SK-N-MC (cell line): Measurements from ENCODE around the gene CCDC7.
A peak's percentile ranks its signal among the peaks of the same experiment; 100 is the strongest.

Experiments
- DNase-seq: peaks from one replicate; pipeline ENCODE4 v3.0.0-alpha.2; 2011; ENCODE audit warnings: low read depth, low spot score
- H3K27ac ChIP-seq: fragments of 200-600 bp; sonication (generic); 2 replicates; pipeline ENCODE4 v1.5.1; 2016; ENCODE audit warnings: mixed run types
- H3K36me3 ChIP-seq: fragments of 200-600 bp; sonication (generic); 2 replicates; pipeline ENCODE4 v1.6.1; 2017; ENCODE audit warnings: antibody characterized with exemption, low read length, mixed read lengths; ENCODE audit not compliant: insufficient read depth
- H3K4me3 ChIP-seq: fragments of 200-600 bp; sonication (generic); 2 replicates; pipeline ENCODE4 v1.5.1; 2016
- H3K9ac ChIP-seq: fragments of 200-600 bp; sonication (generic); 2 replicates; pipeline ENCODE4 v1.8.0; 2017; ENCODE audit warnings: mixed run types, mixed read lengths; ENCODE audit not compliant: insufficient read length
- H3K9me3 ChIP-seq: fragments of 200-600 bp; sonication (generic); 2 replicates; pipeline ENCODE4 v1.6.1; 2017; ENCODE audit warnings: low read depth, mild to moderate bottlenecking, antibody characterized with exemption, low read length, moderate library complexity, mixed read lengths
- EZH2 ChIP-seq: fragments of 200-600 bp; sonication (generic); IDR thresholded peaks from one replicate; pipeline ENCODE4 v1.6.1; 2017; ENCODE audit warnings: antibody characterized with exemption
- FOXP2 ChIP-seq: optimal IDR thresholded peaks from 2 replicates; pipeline ENCODE3; 2011; ENCODE audit warnings: mild to moderate bottlenecking, moderate library complexity; ENCODE audit not compliant: insufficient read depth; ENCODE audit errors: extremely low read length, control extremely low read depth
- POLR2AphosphoS5 ChIP-seq: IDR thresholded peaks from 2 replicates; pipeline ENCODE4 v1.6.1; 2012; ENCODE audit warnings: mild to moderate bottlenecking, low read depth, low read length, borderline replicate concordance

CCDC7 gene

GRCh38 chr10:32436215-32436614 is 9.7 kb upstream of the CCDC7 start:
- Histone ChIP-seq H3K9ac (no peak overlapping the region), H3K4me3 (no peak overlapping the region), H3K27ac (no peak overlapping the region), H3K36me3 (no peaks in the 10 kb centered on the region), H3K9me3 (no peaks in the 10 kb centered on the region)
- TF ChIP-seq FOXP2: no peak
- no peak for TF ChIP-seq POLR2AphosphoS5
- no peak for TF ChIP-seq EZH2
- no peak for DNase-seq

- H3K9ac ChIP-seq: no peak overlapping the region
- no peak for DNase-seq
- H3K4me3 ChIP-seq: no peak overlapping the region
- no peaks in the 10 kb centered on the region for H3K36me3 ChIP-seq
- H3K9me3 ChIP-seq: no peaks in the 10 kb centered on the region
- no peak overlapping the region for H3K27ac ChIP-seq
- TF ChIP-seq POLR2AphosphoS5 (no peak), EZH2 (no peak), FOXP2 (no peak)
Measured at GRCh38 chr10:32437334-32437733, 8.6 kb upstream of the CCDC7 start.

GRCh38 chr10:32445036-32445435 is 904 bp upstream of the CCDC7 start:
- Histone ChIP-seq H3K9me3 (no peaks in the 10 kb centered on the region), H3K36me3 (no peaks in the 10 kb centered on the region), H3K4me3 (no peak overlapping the region), H3K9ac (no peak overlapping the region), H3K27ac (peak overlapping the region; percentile 98; the same call in 1 of the 2 replicates)
- DNase-seq: no peak
- no peak for TF ChIP-seq FOXP2
- TF ChIP-seq EZH2: no peak
- no peak for TF ChIP-seq POLR2AphosphoS5

GRCh38 chr10:32446536-32447406 is 831 bp downstream of the CCDC7 start:
- Histone ChIP-seq H3K9me3 (no peaks in the 10 kb centered on the region), H3K9ac (peak overlapping the region; percentile 86), H3K36me3 (no peaks in the 10 kb centered on the region), H3K4me3 (peak overlapping the region; percentile 85), H3K27ac (peak overlapping the region; percentile 98)
- TF ChIP-seq FOXP2: no peak
- TF ChIP-seq POLR2AphosphoS5: 0 out of 2 replicates have a peak, but pooled peaks have one; percentile 1
- no peak for DNase-seq

GRCh38 chr10:32454148-32454547 is 8.2 kb downstream of the CCDC7 start:
- H3K36me3 ChIP-seq: no peaks in the 10 kb centered on the region
- no peak overlapping the region for H3K27ac ChIP-seq
- no peak overlapping the region for H3K4me3 ChIP-seq
- DNase-seq: no peak
- H3K9ac ChIP-seq: no peak overlapping the region
- H3K9me3 ChIP-seq: no peaks in the 10 kb centered on the region
- TF ChIP-seq FOXP2 (no peak), POLR2AphosphoS5 (no peak), EZH2 (no peak)

GRCh38 chr10:32459051-32459698 is 13.2 kb downstream of the CCDC7 start:
- Histone ChIP-seq H3K27ac (no peak overlapping the region), H3K9me3 (no peaks in the 10 kb centered on the region), H3K4me3 (no peak overlapping the region), H3K36me3 (no peaks in the 10 kb centered on the region), H3K9ac (no peak overlapping the region)
- TF ChIP-seq FOXP2: no peak
- TF ChIP-seq EZH2: no peak
- no peak for TF ChIP-seq POLR2AphosphoS5
- no peak for DNase-seq

GRCh38 chr10:32461203-32461602 is 15.3 kb downstream of the CCDC7 start:
- Histone ChIP-seq H3K9ac (no peak overlapping the region), H3K4me3 (no peak overlapping the region), H3K27ac (no peak overlapping the region), H3K9me3 (no peaks in the 10 kb centered on the region), H3K36me3 (no peaks in the 10 kb centered on the region)
- DNase-seq: no peak
- TF ChIP-seq FOXP2: no peak
- no peak for TF ChIP-seq POLR2AphosphoS5
- TF ChIP-seq EZH2: no peak

- H3K27ac ChIP-seq: no peak overlapping the region
- no peaks in the 10 kb centered on the region for H3K36me3 ChIP-seq
- TF ChIP-seq FOXP2 (no peak), EZH2 (no peak), POLR2AphosphoS5 (no peak)
- H3K9me3 ChIP-seq: no peaks in the 10 kb centered on the region
- H3K9ac ChIP-seq: no peak overlapping the region
- H3K4me3 ChIP-seq: no peak overlapping the region
- no peak for DNase-seq
Measured at GRCh38 chr10:32471232-32471631, 25.3 kb downstream of the CCDC7 start.
